SK-N-SH (cell line): ENCODE results near the gene CADM2. TPM values are rescaled to one million over a fixed set of nuclear protein-coding genes. Genes with fewer than 3 reads are reported as not detected.
"Not testable (repeated sequence)": the region's sequence is repeated elsewhere in the genome, so short reads cannot be mapped to it uniquely, and the experiment has no call there.

Experiments
- CTCF ChIA-PET: fragments of 300-600, 350-600 bp; formaldehyde crosslinking; extraction: SDS; loops from one replicate; lab custom pipeline; 2021; lab: Yijun Ruan, JAX
- POLR2A ChIA-PET: fragments of 350-600 bp; sonication (Branson Sonifier 250); formaldehyde crosslinking; extraction: SDS; loops from one replicate; lab custom pipeline; 2020; ENCODE audit warnings: antibody characterized with exemption, inconsistent platforms; lab: Yijun Ruan, JAX
- DNase-seq: peaks from one replicate; pipeline ENCODE4 v3.0.0; 2012
- H2AFZ ChIP-seq: fragments of 200-600 bp; sonication (generic); 2 replicates; pipeline ENCODE4 v1.8.1; 2016; ENCODE audit warnings: antibody characterized with exemption, mild to moderate bottlenecking, low read depth
- H3F3A ChIP-seq: fragments of 200-600 bp; sonication (generic); replicated peaks from 2 replicates; pipeline ENCODE3; 2016; ENCODE audit warnings: antibody characterized with exemption, mild to moderate bottlenecking; ENCODE audit not compliant: insufficient read depth
- H3K27ac ChIP-seq, 2 experiments: fragments of 200-500 bp in 1 of 2; fragments of 200-600 bp in 1 of 2; sonication (Bioruptor generic) in 1 of 2; sonication (generic), shearing (Covaris generic) in 1 of 2; 2 replicates each; pipeline versions ENCODE4 v1.5.1 to v1.6.1; 2014 to 2016; ENCODE audit warnings: low read depth in 2 of 2, inconsistent platforms in 1 of 2, low read length in 1 of 2, mild to moderate bottlenecking in 1 of 2, mixed read lengths in 1 of 2
- H3K27me3 ChIP-seq: fragments of 200-600 bp; sonication (generic), shearing (Covaris generic); 2 replicates; pipeline ENCODE4 v1.6.1; 2016; ENCODE audit warnings: mixed run types; ENCODE audit not compliant: insufficient read depth
- H3K36me3 ChIP-seq, 2 experiments: fragments of 200-500 bp in 1 of 2; fragments of 200-600 bp in 1 of 2; sonication (Bioruptor generic) in 1 of 2; sonication (generic) in 1 of 2; replicated peaks in 1 of 2; 2 replicates each; pipeline versions ENCODE3 to v1.5.1; 2014 to 2016; ENCODE audit warnings: low read length in 1 of 2, mild to moderate bottlenecking in 1 of 2; ENCODE audit not compliant: insufficient read depth in 2 of 2, control insufficient read depth in 1 of 2
- H3K4me1 ChIP-seq, 2 experiments: fragments of 200-500 bp in 1 of 2; fragments of 200-600 bp in 1 of 2; sonication (Bioruptor generic) in 1 of 2; sonication (generic), shearing (Covaris generic) in 1 of 2; 2 replicates each; pipeline versions ENCODE4 v1.5.1 to v1.6.1; 2014 to 2016; ENCODE audit warnings: low read depth in 1 of 2, low read length in 1 of 2, mixed run types in 1 of 2; ENCODE audit not compliant: insufficient read depth in 2 of 2, control insufficient read depth in 1 of 2
- H3K4me2 ChIP-seq: fragments of 200-600 bp; sonication (generic), shearing (Covaris generic); 2 replicates; pipeline ENCODE4 v1.6.1; 2017; ENCODE audit warnings: mixed run types
- H3K4me3 ChIP-seq, 2 experiments: fragments of 200-500 bp in 1 of 2; fragments of 200-600 bp in 1 of 2; sonication (Bioruptor generic) in 1 of 2; sonication (generic), shearing (Covaris generic) in 1 of 2; 2 replicates each; pipeline versions ENCODE4 v1.5.1 to v1.8.1; 2014 to 2016; ENCODE audit warnings: low read depth in 2 of 2, inconsistent platforms in 1 of 2, low read length in 1 of 2, mild to moderate bottlenecking in 1 of 2, mixed read lengths in 1 of 2, moderate library complexity in 1 of 2
- H3K79me2 ChIP-seq: fragments of 200-600 bp; sonication (generic); 2 replicates; pipeline ENCODE4 v1.8.1; 2017; ENCODE audit warnings: mild to moderate bottlenecking; ENCODE audit not compliant: insufficient read depth
- H3K9ac ChIP-seq: fragments of 200-600 bp; sonication (generic); 2 replicates; pipeline ENCODE4 v1.6.1; 2017; ENCODE audit warnings: mixed run types
- H3K9me2 ChIP-seq: fragments of 200-600 bp; sonication (generic); 2 replicates; pipeline ENCODE4 v1.6.1; 2017; ENCODE audit warnings: mixed run types
- H3K9me3 ChIP-seq: fragments of 200-600 bp; sonication (generic); 2 replicates; pipeline ENCODE4 v1.6.1; 2017; ENCODE audit warnings: mixed run types, mild to moderate bottlenecking, moderate library complexity
- H4K20me1 ChIP-seq: fragments of 200-600 bp; sonication (generic); 2 replicates; pipeline ENCODE4 v1.6.1; 2017; ENCODE audit warnings: mild to moderate bottlenecking, mixed run types; ENCODE audit not compliant: insufficient read depth
- EP300 ChIP-seq, 2 experiments: IDR thresholded peaks; 2 replicates each; pipeline versions ENCODE4 v1.4.0 to v1.6.1; 2012; ENCODE audit warnings: borderline replicate concordance in 1 of 2, low read depth in 1 of 2, low read length in 1 of 2
- EZH2phosphoT487 ChIP-seq: fragments of 200-600 bp; sonication (generic); IDR thresholded peaks from 2 replicates; pipeline ENCODE4 v1.6.1; 2017; ENCODE audit warnings: low read depth, mixed run types, mild to moderate bottlenecking, antibody characterized with exemption, moderate library complexity, borderline replicate concordance
- FOSL2 ChIP-seq: IDR thresholded peaks from 2 replicates; pipeline ENCODE4 v1.4.0; 2012; ENCODE audit warnings: low read depth, mild to moderate bottlenecking, moderate library complexity, borderline replicate concordance
- GATA2 ChIP-seq: sonication (generic); formaldehyde crosslinking; IDR thresholded peaks from 2 replicates; pipeline ENCODE4 v1.5.0; 2020; ENCODE audit warnings: mild to moderate bottlenecking, missing genetic modification reagents
- IRF3 ChIP-seq: fragments of 150-350 bp; IDR thresholded peaks from 2 replicates; pipeline ENCODE4 v1.6.1; 2016; ENCODE audit warnings: mild to moderate bottlenecking, low read depth, low read length
- MEF2A ChIP-seq: IDR thresholded peaks from 2 replicates; pipeline ENCODE4 v1.4.0; 2012; ENCODE audit warnings: low read depth, borderline replicate concordance
- NFIC ChIP-seq: IDR thresholded peaks from 2 replicates; pipeline ENCODE4 v1.4.0; 2012; ENCODE audit warnings: borderline replicate concordance
- RAD21 ChIP-seq: IDR thresholded peaks from 2 replicates; pipeline ENCODE4 v1.6.1; 2012; ENCODE audit warnings: mild to moderate bottlenecking, low read length
- RFX5 ChIP-seq: IDR thresholded peaks from 2 replicates; pipeline ENCODE4 v1.6.1; 2012; ENCODE audit warnings: mild to moderate bottlenecking, improper control_type of control experiment, low read length
- TCF12 ChIP-seq: IDR thresholded peaks from 2 replicates; pipeline ENCODE4 v1.4.0; 2012
- TEAD4 ChIP-seq: IDR thresholded peaks from 2 replicates; pipeline ENCODE4 v1.4.0; 2012; ENCODE audit warnings: mild to moderate bottlenecking, borderline replicate concordance; ENCODE audit not compliant: insufficient read depth
- ZBTB33 ChIP-seq: IDR thresholded peaks from 2 replicates; pipeline ENCODE4 v1.4.0; 2012; ENCODE audit warnings: low read depth, borderline replicate concordance
- WGBS: methylation state at CpG from one replicate; pipeline ENCODE4 v1.1.6; 2017; ENCODE audit warnings: low lambda C conversion rate; 5-methylcytosine and 5-hydroxymethylcytosine counted together
- polyA plus RNA-seq, 3 experiments: library from polyadenylated mRNA; depleted of rRNA; stranded (reverse); fragments of >200 nt; gene quantifications; 2 replicates each; pipeline ENCODE4 v1.2.3, GENCODE V29; 2012

CADM2 gene
- polyA plus RNA-seq, 1 of the 3 experiments (the other 2 are of a cell fraction) = 0.46 TPM

GRCh38 chr3:85697156-85697555, 738.4 kb downstream of the CADM2 start:
- no peaks in the 10 kb centered on the region for H4K20me1 ChIP-seq
- ChIA-PET POLR2A (no interaction called here), CTCF (interaction anchor here (1.5 kb wide), 1 partner anchor 130 kb away, joined by 4 read pairs; no protein-coding TSS in a partner anchor)
- DNase-seq = no peak
- WGBS = 21% methylated on average over 1 of the region's 1 CpG
- H3F3A ChIP-seq = no peaks in the 10 kb centered on the region
- H2AFZ ChIP-seq = no peak overlapping the region
- H3K36me3 ChIP-seq = no peaks in the 10 kb centered on the region
- TF ChIP-seq TCF12 (no peak), EZH2phosphoT487 (no peak), IRF3 (no peak)
- no peak overlapping the region for H3K9ac ChIP-seq
- no peaks in the 10 kb centered on the region for H3K79me2 ChIP-seq
- H3K9me3 ChIP-seq = no peaks in the 10 kb centered on the region
- H3K4me3 ChIP-seq = no peak overlapping the region
- no peak overlapping the region for H3K27ac ChIP-seq
- H3K27me3 ChIP-seq = no peaks in the 10 kb centered on the region
- H3K4me2 ChIP-seq = no peak overlapping the region
- no peaks in the 10 kb centered on the region for H3K4me1 ChIP-seq
- H3K9me2 ChIP-seq = no peaks in the 10 kb centered on the region

- H3K4me3 ChIP-seq = no peak overlapping the region
- no peaks in the 10 kb centered on the region for H3K36me3 ChIP-seq
- H2AFZ ChIP-seq = no peak overlapping the region
- H3K4me1 ChIP-seq = no peaks in the 10 kb centered on the region; a peak in 1 of 4 replicates
- no peaks in the 10 kb centered on the region for H3K9me3 ChIP-seq
- 0 out of 2 replicates have a peak, but pooled peaks cover 1% of the 10 kb centered on the region for H3K9me2 ChIP-seq
- peaks cover 3% of the 10 kb centered on the region for H3F3A ChIP-seq
- ChIA-PET POLR2A (no interaction called here), CTCF (no interaction called here)
- no peak overlapping the region for H3K9ac ChIP-seq
- WGBS = 23% methylated on average over 2 of the region's 2 CpGs
- no peaks in the 10 kb centered on the region for H3K79me2 ChIP-seq
- H4K20me1 ChIP-seq = no peaks in the 10 kb centered on the region
- H3K4me2 ChIP-seq = no peak overlapping the region
- TF ChIP-seq NFIC = no peak
- TF ChIP-seq MEF2A = no peak
- TF ChIP-seq ZBTB33 = no peak
- TF ChIP-seq FOSL2 = no peak
- no peak for TF ChIP-seq TEAD4
- no peak for TF ChIP-seq RFX5
- peak in 1 of 2 experiments; percentile 80; a peak in 2 of 4 replicates for TF ChIP-seq EP300 (IDR thresholded peaks at IDR 0.05; ENCODE audit: borderline replicate concordance in 1 of 2, low read depth in 1 of 2, low read length in 1 of 2)
- TF ChIP-seq GATA2 (CRISPR knock-in tag) = 0 out of 2 replicates have a peak, but pooled peaks have one; percentile 14
- peak; percentile 8; the same call in 1 of the 2 replicates for TF ChIP-seq RAD21
- peak; percentile 15 for DNase-seq
- peak overlapping the region in 1 of 2 experiments; percentile 48; a peak in 1 of 4 replicates for H3K27ac ChIP-seq
- H3K27me3 ChIP-seq = no peaks in the 10 kb centered on the region
Measured at GRCh38 chr3:85706130-85706529, 747.3 kb downstream of the CADM2 start.

GRCh38 chr3:85708325-85708724, 749.5 kb downstream of the CADM2 start:
- H3K36me3 ChIP-seq, H3K27me3 ChIP-seq, H3K4me1 ChIP-seq, H3K9me3 ChIP-seq, H3K79me2 ChIP-seq, H3K27ac ChIP-seq, CTCF ChIA-PET, H3K4me3 ChIP-seq, H3K4me2 ChIP-seq, H2AFZ ChIP-seq, H3K9ac ChIP-seq, H3K9me2 ChIP-seq, H4K20me1 ChIP-seq, POLR2A ChIA-PET, H3F3A ChIP-seq, DNase-seq: not testable (repeated sequence)
- WGBS = 77% methylated on average over 1 of the region's 1 CpG
